ENCODE measurements around the gene SLC49A3. TPM values are rescaled to one million over a fixed set of nuclear protein-coding genes. Genes with fewer than 3 reads are reported as not detected.

SLC49A3 gene
- total and polyA plus RNA-seq, 2 of the 13 experiments (the other 11 are each of a cell fraction or from before 2014, with no cell fraction given) = 0.07 to 0.17 TPM

DNA sequence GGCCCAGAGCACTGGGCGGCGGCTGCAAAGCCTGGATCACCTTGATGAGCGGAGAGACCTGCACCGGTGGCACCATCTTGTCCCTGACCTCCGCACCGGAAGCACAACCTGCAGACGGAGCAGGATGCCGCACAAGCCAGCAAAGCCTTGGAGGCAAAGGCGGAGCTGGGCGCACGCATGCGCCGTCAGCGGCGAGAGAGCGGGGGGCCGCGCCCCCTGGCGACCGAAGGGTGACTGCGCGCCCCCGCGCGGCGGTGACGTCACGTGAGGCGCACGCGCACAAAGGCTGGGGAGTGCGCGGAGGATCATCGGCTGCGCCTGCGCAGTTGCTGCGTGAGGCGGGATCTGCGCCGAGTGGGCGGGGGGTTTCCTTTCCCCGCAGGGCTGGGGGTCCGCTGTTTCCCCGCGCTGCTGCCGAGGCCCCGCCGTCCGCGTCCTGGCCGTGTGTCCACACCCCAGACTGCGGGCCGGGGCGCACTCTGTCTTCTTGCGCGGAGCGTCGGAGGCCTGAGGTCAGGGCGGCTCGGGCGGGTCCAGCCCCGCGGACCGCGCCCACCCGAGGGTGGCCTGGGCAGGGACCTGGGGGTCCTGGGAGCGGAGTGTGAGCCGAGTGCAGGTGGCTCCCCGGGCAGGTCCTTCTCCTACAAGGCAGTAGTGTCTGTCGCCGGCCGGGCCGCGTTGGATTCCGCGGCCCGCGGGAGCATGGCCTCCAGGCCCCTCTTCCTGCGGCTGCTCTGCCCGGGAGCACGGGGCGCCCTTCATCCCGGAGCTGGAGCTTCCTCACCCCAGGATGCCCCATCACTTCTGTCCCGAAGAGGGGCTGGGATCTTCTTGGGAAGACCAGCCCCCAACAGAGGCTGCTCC lies 14.5 kb downstream of the SLC49A3 start, which contains the start of the genes ATP5ME and MYL5 (continued):
- TF ChIP-seq, protein P1, sequence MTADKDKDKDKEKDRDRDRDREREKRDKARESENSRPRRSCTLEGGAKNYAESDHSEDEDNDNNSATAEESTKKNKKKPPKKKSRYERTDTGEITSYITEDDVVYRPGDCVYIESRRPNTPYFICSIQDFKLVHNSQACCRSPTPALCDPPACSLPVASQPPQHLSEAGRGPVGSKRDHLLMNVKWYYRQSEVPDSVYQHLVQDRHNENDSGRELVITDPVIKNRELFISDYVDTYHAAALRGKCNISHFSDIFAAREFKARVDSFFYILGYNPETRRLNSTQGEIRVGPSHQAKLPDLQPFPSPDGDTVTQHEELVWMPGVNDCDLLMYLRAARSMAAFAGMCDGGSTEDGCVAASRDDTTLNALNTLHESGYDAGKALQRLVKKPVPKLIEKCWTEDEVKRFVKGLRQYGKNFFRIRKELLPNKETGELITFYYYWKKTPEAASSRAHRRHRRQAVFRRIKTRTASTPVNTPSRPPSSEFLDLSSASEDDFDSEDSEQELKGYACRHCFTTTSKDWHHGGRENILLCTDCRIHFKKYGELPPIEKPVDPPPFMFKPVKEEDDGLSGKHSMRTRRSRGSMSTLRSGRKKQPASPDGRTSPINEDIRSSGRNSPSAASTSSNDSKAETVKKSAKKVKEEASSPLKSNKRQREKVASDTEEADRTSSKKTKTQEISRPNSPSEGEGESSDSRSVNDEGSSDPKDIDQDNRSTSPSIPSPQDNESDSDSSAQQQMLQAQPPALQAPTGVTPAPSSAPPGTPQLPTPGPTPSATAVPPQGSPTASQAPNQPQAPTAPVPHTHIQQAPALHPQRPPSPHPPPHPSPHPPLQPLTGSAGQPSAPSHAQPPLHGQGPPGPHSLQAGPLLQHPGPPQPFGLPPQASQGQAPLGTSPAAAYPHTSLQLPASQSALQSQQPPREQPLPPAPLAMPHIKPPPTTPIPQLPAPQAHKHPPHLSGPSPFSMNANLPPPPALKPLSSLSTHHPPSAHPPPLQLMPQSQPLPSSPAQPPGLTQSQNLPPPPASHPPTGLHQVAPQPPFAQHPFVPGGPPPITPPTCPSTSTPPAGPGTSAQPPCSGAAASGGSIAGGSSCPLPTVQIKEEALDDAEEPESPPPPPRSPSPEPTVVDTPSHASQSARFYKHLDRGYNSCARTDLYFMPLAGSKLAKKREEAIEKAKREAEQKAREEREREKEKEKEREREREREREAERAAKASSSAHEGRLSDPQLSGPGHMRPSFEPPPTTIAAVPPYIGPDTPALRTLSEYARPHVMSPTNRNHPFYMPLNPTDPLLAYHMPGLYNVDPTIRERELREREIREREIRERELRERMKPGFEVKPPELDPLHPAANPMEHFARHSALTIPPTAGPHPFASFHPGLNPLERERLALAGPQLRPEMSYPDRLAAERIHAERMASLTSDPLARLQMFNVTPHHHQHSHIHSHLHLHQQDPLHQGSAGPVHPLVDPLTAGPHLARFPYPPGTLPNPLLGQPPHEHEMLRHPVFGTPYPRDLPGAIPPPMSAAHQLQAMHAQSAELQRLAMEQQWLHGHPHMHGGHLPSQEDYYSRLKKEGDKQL (CRISPR knock-in tag; IDR thresholded peaks at IDR 0.05; ENCODE audit: low read depth) = peak; percentile 19; the same call in 1 of the 2 replicates

DNA sequence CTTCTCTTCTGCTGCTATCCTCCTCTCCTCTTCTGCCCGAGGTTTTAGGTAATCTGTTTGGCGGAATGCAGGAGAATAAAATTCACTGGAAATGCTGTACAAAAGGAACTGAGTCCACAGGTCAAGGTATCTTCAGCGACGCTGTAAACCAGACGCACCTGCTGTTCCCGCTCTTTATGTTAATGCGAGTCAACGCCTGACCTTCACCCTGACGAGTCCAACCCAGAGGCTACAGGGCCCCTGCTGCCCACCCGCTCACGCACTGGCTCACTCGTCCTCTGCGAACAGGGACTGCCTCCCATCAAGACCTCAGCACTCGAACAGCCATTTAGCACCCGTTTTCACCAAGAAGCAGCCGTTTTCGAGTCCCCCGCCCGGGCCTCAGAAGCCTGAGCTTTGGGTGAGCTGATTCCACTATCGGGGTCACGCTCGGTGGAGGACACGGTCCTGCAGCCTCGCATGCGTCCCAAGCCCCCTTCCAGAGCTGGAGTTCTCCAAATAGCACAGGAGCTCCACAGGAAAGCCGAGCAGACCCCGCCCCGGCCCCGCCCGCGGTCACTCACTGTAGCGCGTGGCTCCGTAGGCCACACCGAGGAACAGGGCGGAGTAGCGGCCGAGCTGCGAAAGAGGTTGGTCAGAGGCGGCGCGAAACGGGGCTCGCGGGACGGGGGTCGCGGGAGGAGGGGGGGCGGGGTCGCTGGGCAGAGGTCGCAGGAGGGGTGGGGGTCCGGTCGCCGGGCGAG lies 15.4 kb downstream of the SLC49A3 start:
- H3K9me3 ChIP-seq (ENCODE audit: low read length) = no peaks in the 10 kb centered on the region
- H2AFZ ChIP-seq (ENCODE audit: low read length) = no peak overlapping the region
- H3K4me2 ChIP-seq (ENCODE audit: low read depth, low read length) = peak overlapping the region; percentile 71
- peaks cover 52% of the 10 kb centered on the region for H3K4me1 ChIP-seq (ENCODE audit: insufficient read depth, low read length)
- ChIA-PET CTCF (ENCODE audit: low intra/inter-chr PET ratio, low total read pairs) (interaction anchor here (1.2 kb wide), 1 partner anchor 72 kb away, joined by 3 read pairs; no protein-coding TSS in a partner anchor), POLR2A (interaction anchor here (1.0 to 1.7 kb wide), 7 partner anchors 9 to 276 kb away, joined by 3 to 14 read pairs (median 3); partner anchors contain the start of genes GAK and TMEM175)
- in situ Hi-C loops (cut with HindIII; ENCODE audit: extremely low pct_ligation_motif_present, low pct_unique_long_range_greater_than_20kb) = no loop called here
- H3K27ac ChIP-seq (ENCODE audit: extremely low read length, insufficient read depth, low read length) = peak overlapping the region; percentile 80
- H3K27me3 ChIP-seq (ENCODE audit: control insufficient read depth in 1 of 2, insufficient read depth in 2 of 2, low read length in 2 of 2) = no peaks in the 10 kb centered on the region
- 5% methylated on average over 18 of the region's 55 CpGs for WGBS (ENCODE audit: low lambda C conversion rate)
- peaks cover 3 to 12% of the 10 kb centered on the region in 2 experiments; a peak in 4 of 5 replicates for H3K36me3 ChIP-seq (replicated peaks in 1 of 2; ENCODE audit: control insufficient read depth in 1 of 2, insufficient read depth in 2 of 2, low read length in 2 of 2)
- peak; percentile 5; the same call in 2 of the 3 replicates for ATAC-seq
- FAIRE-seq = peak; percentile 18
- peaks cover 16% of the 10 kb centered on the region for H3K79me2 ChIP-seq (ENCODE audit: insufficient read depth, low read length)
- H3K9ac ChIP-seq (ENCODE audit: insufficient read depth, low read depth, low read length) = peak overlapping the region; percentile 73
- peak; percentile 46 for DNase-seq (ENCODE audit: low spot score)
- H3K4me3 ChIP-seq (replicated peaks in 1 of 3; ENCODE audit: insufficient read depth in 1 of 3, low read depth in 2 of 3, low read length in 3 of 3) = peak overlapping the region; percentile 64 to 90 (median 83)
- no TSS peak for BruUV-seq (replicated peaks)
- no peaks in the 10 kb centered on the region; the same call in 1 of the 2 replicates for H4K20me1 ChIP-seq (ENCODE audit: insufficient read depth, low read length)
- intact Hi-C loops (cut with micrococcal nuclease; ENCODE audit: unreplicated experiment) = loop anchor here (1.0 to 10.0 kb wide), 3 partner anchors 71 to 415 kb away; no protein-coding TSS in a partner anchor
- TF ChIP-seq, protein P2, sequence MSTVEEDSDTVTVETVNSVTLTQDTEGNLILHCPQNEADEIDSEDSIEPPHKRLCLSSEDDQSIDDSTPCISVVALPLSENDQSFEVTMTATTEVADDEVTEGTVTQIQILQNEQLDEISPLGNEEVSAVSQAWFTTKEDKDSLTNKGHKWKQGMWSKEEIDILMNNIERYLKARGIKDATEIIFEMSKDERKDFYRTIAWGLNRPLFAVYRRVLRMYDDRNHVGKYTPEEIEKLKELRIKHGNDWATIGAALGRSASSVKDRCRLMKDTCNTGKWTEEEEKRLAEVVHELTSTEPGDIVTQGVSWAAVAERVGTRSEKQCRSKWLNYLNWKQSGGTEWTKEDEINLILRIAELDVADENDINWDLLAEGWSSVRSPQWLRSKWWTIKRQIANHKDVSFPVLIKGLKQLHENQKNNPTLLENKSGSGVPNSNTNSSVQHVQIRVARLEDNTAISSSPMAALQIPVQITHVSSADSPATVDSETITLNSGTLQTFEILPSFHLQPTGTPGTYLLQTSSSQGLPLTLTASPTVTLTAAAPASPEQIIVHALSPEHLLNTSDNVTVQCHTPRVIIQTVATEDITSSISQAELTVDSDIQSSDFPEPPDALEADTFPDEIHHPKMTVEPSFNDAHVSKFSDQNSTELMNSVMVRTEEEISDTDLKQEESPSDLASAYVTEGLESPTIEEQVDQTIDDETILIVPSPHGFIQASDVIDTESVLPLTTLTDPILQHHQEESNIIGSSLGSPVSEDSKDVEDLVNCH (CRISPR knock-in tag; IDR thresholded peaks at IDR 0.05) = no peak
- TF ChIP-seq MAFK (conservative IDR thresholded peaks at IDR 0.05 in 1 of 2, IDR thresholded peaks at IDR 0.05 in 1 of 2; ENCODE audit: low read length in 2 of 2) (no peak), THYN1 (CRISPR knock-in tag; IDR thresholded peaks at IDR 0.05; ENCODE audit: borderline replicate concordance, low read depth) (no peak), ERF (CRISPR knock-in tag; IDR thresholded peaks at IDR 0.05) (no peak), ZNF569 (CRISPR knock-in tag; IDR thresholded peaks at IDR 0.05; ENCODE audit: borderline replicate concordance) (no peak), FOXA3 (CRISPR knock-in tag; IDR thresholded peaks at IDR 0.05) (no peak), FOXM1 (CRISPR knock-in tag; IDR thresholded peaks at IDR 0.05) (no peak), GPN1 (CRISPR knock-in tag; IDR thresholded peaks at IDR 0.05; ENCODE audit: borderline replicate concordance) (no peak), TOPORS (CRISPR knock-in tag; IDR thresholded peaks at IDR 0.05) (peak; percentile 26; the same call in 1 of the 2 replicates), ZBTB7A (CRISPR knock-in tag; IDR thresholded peaks at IDR 0.05) (no peak), MBD4 (IDR thresholded peaks at IDR 0.05; ENCODE audit: borderline replicate concordance, low read length) (no peak)
